Measurements from ENCODE around the gene TPTE. TPM values are rescaled to one million over a fixed set of nuclear protein-coding genes. Genes with fewer than 3 reads are reported as not detected.
A peak's percentile ranks its signal among the peaks of the same experiment; 100 is the strongest.
"Not testable (repeated sequence)": the region's sequence is repeated elsewhere in the genome, so short reads cannot be mapped to it uniquely, and the experiment has no call there.

Gene TPTE
- total and polyA plus RNA-seq, 9 of the 15 experiments (the other 6 are each of a cell fraction or from before 2014, with no cell fraction given), result 0.59 to 4.4 (median 2.4) TPM

DNA sequence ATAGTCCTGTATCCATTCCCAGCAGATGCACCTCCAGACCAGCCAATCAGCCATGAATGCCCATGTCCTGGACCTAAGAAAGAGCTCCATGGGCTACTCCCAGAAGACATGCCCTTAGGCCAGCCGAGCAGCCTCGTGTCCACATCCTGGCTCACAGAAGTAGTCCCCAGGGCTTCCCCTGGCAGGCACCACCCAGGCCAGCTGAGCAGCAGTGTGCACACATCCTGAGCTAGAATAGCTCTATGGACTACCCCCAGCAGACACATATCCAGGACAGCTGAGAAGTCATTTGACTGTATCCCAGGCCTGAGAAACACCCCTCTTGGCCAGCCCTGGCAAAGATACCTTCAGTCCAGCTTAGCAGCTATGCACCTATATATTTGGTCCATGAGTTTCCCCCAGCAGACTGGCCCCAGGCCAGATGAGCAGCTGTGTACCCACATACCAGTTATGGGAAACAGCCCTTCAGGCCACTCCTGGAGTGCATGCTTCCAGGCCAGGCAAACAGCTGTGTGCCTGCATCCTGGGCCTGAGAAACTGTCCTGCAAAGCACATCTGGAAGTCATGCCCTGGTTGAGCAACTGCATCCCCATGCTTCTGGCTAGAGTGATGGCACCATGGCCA is 27.1 kb downstream of the TPTE start:
- H3K4me1 ChIP-seq (replicated peaks in 1 of 2; ENCODE audit: control insufficient read depth in 2 of 2, insufficient read depth in 2 of 2, low read length in 2 of 2); FAIRE-seq; H3K4me2 ChIP-seq (ENCODE audit: insufficient read depth, low read length); H4K20me1 ChIP-seq (replicated peaks; ENCODE audit: control insufficient read depth, insufficient read depth, low read length); H2AFZ ChIP-seq (ENCODE audit: low read depth, low read length); DNase-seq (ENCODE audit: extremely low read depth in 1 of 4, low spot score in 3 of 4); ATAC-seq; POLR2A ChIA-PET; BruUV-seq (replicated peaks); in situ Hi-C loops (cut with MboI); H3K4me3 ChIP-seq; CTCF ChIA-PET (ENCODE audit: low intra/inter-chr PET ratio); H3K27me3 ChIP-seq (ENCODE audit: control insufficient read depth in 2 of 2, insufficient read depth in 2 of 2, low read length in 2 of 2); H3K27ac ChIP-seq (ENCODE audit: extremely low read depth, low read depth, low read length); H3K9me3 ChIP-seq (replicated peaks; ENCODE audit: control insufficient read depth, insufficient read depth, low read depth, low read length); H3K9ac ChIP-seq (ENCODE audit: insufficient read depth in 1 of 2, low read depth in 2 of 2, low read length in 2 of 2); intact Hi-C loops (cut with micrococcal nuclease); H3K9me1 ChIP-seq (ENCODE audit: control insufficient read depth, insufficient read depth, low read length); H3K36me3 ChIP-seq (ENCODE audit: control insufficient read depth, insufficient read depth, low read length); H3K79me2 ChIP-seq (ENCODE audit: control insufficient read depth, insufficient read depth, low read length): not testable (repeated sequence)
- WGBS (ENCODE audit: insufficient coverage, low coverage, missing lambda C conversion rate), result 30% methylated on average over 2 of the region's 2 CpGs

DNA sequence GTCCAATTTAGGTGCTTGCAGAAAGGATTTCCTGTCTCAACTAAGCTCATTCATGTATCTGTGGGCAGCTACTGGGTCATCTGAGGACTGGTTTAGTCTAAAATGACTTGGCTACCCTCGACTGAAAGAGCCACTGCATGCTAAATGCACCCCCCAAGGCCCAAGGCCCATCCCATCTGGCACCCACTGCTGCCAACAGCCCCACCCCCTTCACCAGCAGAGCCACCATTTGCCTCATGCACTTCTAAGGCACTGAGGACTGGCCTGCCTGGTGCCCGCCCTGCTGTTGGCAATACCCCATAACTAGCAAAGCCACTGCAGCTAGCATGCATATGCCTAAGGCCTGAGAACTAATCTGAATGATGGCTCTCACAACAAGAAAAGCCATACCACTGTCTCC is 49.4 kb downstream of the TPTE start:
- POLR2A ChIA-PET; H4K20me1 ChIP-seq (replicated peaks; ENCODE audit: control insufficient read depth, insufficient read depth, low read length); BruUV-seq (replicated peaks); H3K27me3 ChIP-seq (ENCODE audit: control insufficient read depth in 2 of 2, insufficient read depth in 2 of 2, low read length in 2 of 2); H3K4me1 ChIP-seq (replicated peaks in 1 of 2; ENCODE audit: control insufficient read depth in 2 of 2, insufficient read depth in 2 of 2, low read length in 2 of 2); DNase-seq (ENCODE audit: extremely low read depth in 1 of 4, low spot score in 3 of 4); H3K9ac ChIP-seq (ENCODE audit: insufficient read depth in 1 of 2, low read depth in 2 of 2, low read length in 2 of 2); H3K27ac ChIP-seq (ENCODE audit: extremely low read depth, low read depth, low read length); FAIRE-seq; H2AFZ ChIP-seq (ENCODE audit: low read depth, low read length); intact Hi-C loops (cut with micrococcal nuclease); H3K79me2 ChIP-seq (ENCODE audit: control insufficient read depth, insufficient read depth, low read length); H3K36me3 ChIP-seq (ENCODE audit: control insufficient read depth, insufficient read depth, low read length); H3K4me3 ChIP-seq; H3K4me2 ChIP-seq (ENCODE audit: insufficient read depth, low read length); H3K9me1 ChIP-seq (ENCODE audit: control insufficient read depth, insufficient read depth, low read length); H3K9me3 ChIP-seq (replicated peaks; ENCODE audit: control insufficient read depth, insufficient read depth, low read depth, low read length); ATAC-seq; CTCF ChIA-PET (ENCODE audit: low intra/inter-chr PET ratio): not testable (repeated sequence)
- 22% methylated on average over 2 of the region's 2 CpGs for WGBS (ENCODE audit: insufficient coverage, low coverage, missing lambda C conversion rate)
- in situ Hi-C loops (cut with MboI), result loop anchor here (5.0 kb wide), 1 partner anchor 239 kb away; no protein-coding TSS in a partner anchor

DNA sequence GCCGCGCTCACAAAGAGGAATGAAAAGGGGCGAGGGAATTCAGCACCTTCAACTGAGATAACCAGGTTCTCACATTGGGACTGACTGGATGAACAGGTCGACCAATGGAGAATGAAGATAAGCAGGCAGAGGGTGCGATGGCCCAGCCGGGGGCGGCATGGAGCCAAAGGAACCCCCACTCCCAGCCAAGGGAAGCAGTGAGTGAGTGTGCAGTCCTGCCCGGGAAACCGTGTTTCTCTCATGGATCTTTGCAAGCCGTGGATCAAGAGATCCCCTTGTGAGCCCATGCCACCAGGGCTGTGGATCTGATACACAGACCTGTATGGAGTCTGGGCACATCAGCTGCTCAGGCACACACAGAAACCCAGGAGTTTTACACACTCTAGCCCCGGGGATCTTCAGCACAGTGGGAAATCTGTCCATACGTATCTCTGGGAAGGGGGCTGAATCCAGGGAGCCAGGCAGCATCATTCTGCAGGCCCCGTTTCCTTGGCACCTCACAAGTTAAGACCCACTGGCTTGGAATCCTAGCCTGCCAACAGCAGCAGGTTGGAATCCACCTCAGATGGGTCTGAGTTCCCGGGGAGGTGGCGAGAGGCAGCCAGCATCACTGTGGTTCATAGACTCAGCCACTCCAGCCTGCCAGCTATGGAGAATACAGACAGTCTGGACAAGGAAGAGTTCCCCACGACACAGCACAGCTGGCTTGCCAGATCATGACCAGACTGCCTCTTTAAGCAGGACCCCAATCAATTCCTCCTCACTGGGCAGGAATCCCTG is 53.3 kb downstream of the TPTE start:
- H3K79me2 ChIP-seq (ENCODE audit: control insufficient read depth, insufficient read depth, low read length); H3K4me2 ChIP-seq (ENCODE audit: insufficient read depth, low read length); H3K9me1 ChIP-seq (ENCODE audit: control insufficient read depth, insufficient read depth, low read length); H3K4me1 ChIP-seq (replicated peaks in 1 of 2; ENCODE audit: control insufficient read depth in 2 of 2, insufficient read depth in 2 of 2, low read length in 2 of 2); H3K9ac ChIP-seq (ENCODE audit: insufficient read depth in 1 of 2, low read depth in 2 of 2, low read length in 2 of 2); H3K9me3 ChIP-seq (replicated peaks; ENCODE audit: control insufficient read depth, insufficient read depth, low read depth, low read length); FAIRE-seq; BruUV-seq (replicated peaks); H3K27ac ChIP-seq (ENCODE audit: extremely low read depth, low read depth, low read length); H3K4me3 ChIP-seq; POLR2A ChIA-PET; H3K27me3 ChIP-seq (ENCODE audit: control insufficient read depth in 2 of 2, insufficient read depth in 2 of 2, low read length in 2 of 2); H4K20me1 ChIP-seq (replicated peaks; ENCODE audit: control insufficient read depth, insufficient read depth, low read length); H2AFZ ChIP-seq (ENCODE audit: low read depth, low read length); H3K36me3 ChIP-seq (ENCODE audit: control insufficient read depth, insufficient read depth, low read length); intact Hi-C loops (cut with micrococcal nuclease); CTCF ChIA-PET (ENCODE audit: low intra/inter-chr PET ratio): not testable (repeated sequence)
- in situ Hi-C loops (cut with MboI), result loop anchor here (5.0 to 25.0 kb wide), 2 partner anchors 242 to 762 kb away; no protein-coding TSS in a partner anchor
- DNase-seq (ENCODE audit: extremely low read depth in 1 of 4, low spot score in 3 of 4) (peak in 1 of 4 experiments; percentile 8), ATAC-seq (peak; percentile 47)
- WGBS (ENCODE audit: insufficient coverage, low coverage, missing lambda C conversion rate), result 12% methylated on average over 14 of the region's 16 CpGs

Measured in K562 (cell line).